ENCODE data around the gene GAST.
A peak's percentile ranks its signal among the peaks of the same experiment; 100 is the strongest.
"Not testable (repeated sequence)": the region's sequence is repeated elsewhere in the genome, so short reads cannot be mapped to it uniquely, and the experiment has no call there.

Gene GAST

GRCh38 chr17:41684035-41684434 lies 28.1 kb upstream of the GAST start:
- TF ChIP-seq, protein P1, sequence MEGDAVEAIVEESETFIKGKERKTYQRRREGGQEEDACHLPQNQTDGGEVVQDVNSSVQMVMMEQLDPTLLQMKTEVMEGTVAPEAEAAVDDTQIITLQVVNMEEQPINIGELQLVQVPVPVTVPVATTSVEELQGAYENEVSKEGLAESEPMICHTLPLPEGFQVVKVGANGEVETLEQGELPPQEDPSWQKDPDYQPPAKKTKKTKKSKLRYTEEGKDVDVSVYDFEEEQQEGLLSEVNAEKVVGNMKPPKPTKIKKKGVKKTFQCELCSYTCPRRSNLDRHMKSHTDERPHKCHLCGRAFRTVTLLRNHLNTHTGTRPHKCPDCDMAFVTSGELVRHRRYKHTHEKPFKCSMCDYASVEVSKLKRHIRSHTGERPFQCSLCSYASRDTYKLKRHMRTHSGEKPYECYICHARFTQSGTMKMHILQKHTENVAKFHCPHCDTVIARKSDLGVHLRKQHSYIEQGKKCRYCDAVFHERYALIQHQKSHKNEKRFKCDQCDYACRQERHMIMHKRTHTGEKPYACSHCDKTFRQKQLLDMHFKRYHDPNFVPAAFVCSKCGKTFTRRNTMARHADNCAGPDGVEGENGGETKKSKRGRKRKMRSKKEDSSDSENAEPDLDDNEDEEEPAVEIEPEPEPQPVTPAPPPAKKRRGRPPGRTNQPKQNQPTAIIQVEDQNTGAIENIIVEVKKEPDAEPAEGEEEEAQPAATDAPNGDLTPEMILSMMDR (IDR thresholded peaks at IDR 0.05; ENCODE audit: insufficient read depth, low read depth, low read length, missing control alignments), result no peak
- no peak overlapping the region for H3K4me3 ChIP-seq (ENCODE audit: low read depth, low read length)
- no peak for DNase-seq (ENCODE audit: low read depth)

GRCh38 chr17:41685753-41686152 lies 26.4 kb upstream of the GAST start:
- not testable (repeated sequence) for DNase-seq (ENCODE audit: low read depth); H3K4me3 ChIP-seq (ENCODE audit: low read depth, low read length)

DNA sequence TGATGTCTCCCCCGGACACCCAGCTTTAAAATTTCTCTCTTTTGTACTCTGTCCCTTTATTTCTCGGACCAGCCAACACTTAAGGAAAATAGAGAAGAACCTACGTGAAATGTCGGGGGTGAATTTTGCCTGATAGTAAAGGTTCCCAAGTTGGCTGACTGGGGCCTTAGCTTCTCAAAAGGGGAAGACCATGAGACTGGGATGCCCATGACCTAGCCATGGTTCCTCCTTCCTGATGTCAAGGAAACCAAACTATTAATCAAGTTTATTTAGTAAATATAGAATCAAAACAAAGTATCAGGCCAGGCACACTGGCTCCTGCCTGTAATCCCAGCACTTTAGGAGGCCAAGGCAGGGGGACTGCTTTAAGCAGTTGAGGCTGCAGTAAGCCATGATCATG lies 25.9 kb upstream of the GAST start:
- TF ChIP-seq, protein P1 (IDR thresholded peaks at IDR 0.05; ENCODE audit: insufficient read depth, low read depth, low read length, missing control alignments), result no peak
- DNase-seq (ENCODE audit: low read depth), result no peak
- no peak overlapping the region for H3K4me3 ChIP-seq (ENCODE audit: low read depth, low read length)

GRCh38 chr17:41687828-41688640 lies 24.1 kb upstream of the GAST start:
- peak; percentile 66 for DNase-seq (ENCODE audit: low read depth)
- TF ChIP-seq, protein P1 (IDR thresholded peaks at IDR 0.05; ENCODE audit: insufficient read depth, low read depth, low read length, missing control alignments), result peak; percentile 26
- peak overlapping the region; percentile 88 for H3K4me3 ChIP-seq (ENCODE audit: low read depth, low read length)

- DNase-seq (ENCODE audit: low read depth), result peak; percentile 100
- TF ChIP-seq, protein P1 (IDR thresholded peaks at IDR 0.05; ENCODE audit: insufficient read depth, low read depth, low read length, missing control alignments), result no peak
- H3K4me3 ChIP-seq (ENCODE audit: low read depth, low read length), result peak within 1 kb of the TSS; percentile 88
Observed at GRCh38 chr17:41688641-41689496, 23.3 kb upstream of the GAST start, which contains the start of gene EIF1. Gene EIF1 (plus strand): TSS chr17:41688885. CDS start chr17:41689039, 154 bp downstream.

DNA sequence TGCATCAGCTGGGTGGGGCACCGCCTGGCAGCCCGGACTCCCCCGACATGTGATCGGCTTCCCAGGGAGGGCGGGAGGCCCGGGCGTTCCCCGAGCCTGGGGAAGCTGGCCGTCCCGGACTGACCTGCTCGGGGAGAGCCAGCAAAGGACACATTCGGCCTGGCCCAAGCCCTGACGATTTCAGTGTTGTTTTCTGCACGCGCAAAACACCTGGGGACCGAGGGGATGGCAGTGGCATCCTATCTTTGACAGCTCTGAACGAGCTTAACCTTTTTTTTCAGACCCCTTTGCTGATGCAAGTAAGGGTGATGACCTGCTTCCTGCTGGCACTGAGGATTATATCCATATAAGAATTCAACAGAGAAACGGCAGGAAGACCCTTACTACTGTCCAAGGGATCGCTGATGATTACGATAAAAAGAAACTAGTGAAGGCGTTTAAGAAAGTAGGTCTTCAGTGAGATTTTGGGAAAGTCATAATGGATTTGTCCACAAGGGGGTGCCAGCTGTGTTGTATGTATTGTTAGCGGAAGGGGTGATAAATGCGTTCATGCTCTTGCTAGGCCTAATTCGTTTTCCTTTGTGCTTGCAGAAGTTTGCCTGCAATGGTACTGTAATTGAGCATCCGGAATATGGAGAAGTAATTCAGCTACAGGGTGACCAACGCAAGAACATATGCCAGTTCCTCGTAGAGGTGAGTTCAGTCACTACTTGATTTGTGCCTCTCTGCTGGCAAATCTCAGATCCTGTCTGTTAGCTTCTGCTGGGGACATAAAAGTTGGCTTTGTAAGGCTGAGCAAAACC lies 22.4 kb upstream of the GAST start:
- peak; percentile 81 for DNase-seq (ENCODE audit: low read depth)
- TF ChIP-seq, protein P1 (IDR thresholded peaks at IDR 0.05; ENCODE audit: insufficient read depth, low read depth, low read length, missing control alignments), result peak; percentile 73
- H3K4me3 ChIP-seq (ENCODE audit: low read depth, low read length), result peak overlapping the region; percentile 82
